GM20000 (cell line): Measurements from ENCODE around the gene SLC39A11.

Experiments
- DNase-seq: peaks from one replicate; pipeline ENCODE4 v3.0.0; 2012; ENCODE audit warnings: low spot score
- CTCF ChIP-seq: IDR thresholded peaks from 2 replicates; pipeline ENCODE4 v1.5.1; 2012; ENCODE audit warnings: mild to moderate bottlenecking, control low read depth; ENCODE audit errors: extremely low read depth, missing control alignments

Gene SLC39A11

GRCh38 chr17:72759301-72759700 lies 333.2 kb downstream of the SLC39A11 start:
- no peak for DNase-seq
- no peak for TF ChIP-seq CTCF

- no peak for TF ChIP-seq CTCF
- DNase-seq = no peak
Observed at GRCh38 chr17:72756256-72756655, 336.2 kb downstream of the SLC39A11 start.

GRCh38 chr17:72754513-72754912 lies 338.0 kb downstream of the SLC39A11 start:
- no peak for TF ChIP-seq CTCF
- DNase-seq = no peak

GRCh38 chr17:72751746-72752145 lies 340.7 kb downstream of the SLC39A11 start:
- no peak for TF ChIP-seq CTCF
- no peak for DNase-seq

- DNase-seq = no peak
- no peak for TF ChIP-seq CTCF
Observed at GRCh38 chr17:72749119-72749572, 343.3 kb downstream of the SLC39A11 start.

- DNase-seq = no peak
- TF ChIP-seq CTCF = no peak
Observed at GRCh38 chr17:72747501-72747900, 345.0 kb downstream of the SLC39A11 start.

- no peak for DNase-seq
- TF ChIP-seq CTCF = no peak
Observed at GRCh38 chr17:72745241-72745640, 347.2 kb downstream of the SLC39A11 start.
